ENCODE results near the gene MRPS10. TPM values are rescaled to one million over a fixed set of nuclear protein-coding genes. Genes with fewer than 3 reads are reported as not detected.

The MRPS10 gene
- total and polyA plus RNA-seq, 2 donors (not counting 1 experiment from before 2014, with no cell fraction given), result 10.5 to 26.4 TPM

GRCh38 chr6:42221546-42221945 is 3.9 kb upstream of the MRPS10 start:
- H3K4me2 ChIP-seq (replicated peaks; ENCODE audit: low read depth, low read length, poor library complexity, severe bottlenecking), result no peak overlapping the region
- no peak for ATAC-seq (ENCODE audit: low read depth)
- H3K79me2 ChIP-seq (ENCODE audit: control insufficient read depth, insufficient read depth, low read length), result peaks cover 16% of the 10 kb centered on the region
- no peak for TF ChIP-seq CTCF (IDR thresholded peaks at IDR 0.05)
- no peak for TF ChIP-seq EZH2 (IDR thresholded peaks at IDR 0.05; ENCODE audit: borderline replicate concordance, insufficient read depth, low read depth, low read length, poor library complexity, severe bottlenecking)
- no peak overlapping the region for H3K4me3 Mint-ChIP-seq
- H3K4me1 ChIP-seq (ENCODE audit: control insufficient read depth in 2 of 2, insufficient read depth in 2 of 2, low read length in 2 of 2), result peaks cover 4 to 12% of the 10 kb centered on the region in 2 donors
- intact Hi-C loops (cut with micrococcal nuclease), result no loop called here
- no peak overlapping the region for H2AFZ ChIP-seq (ENCODE audit: insufficient read depth, low read depth, low read length, poor library complexity, severe bottlenecking)
- H3K4me1 Mint-ChIP-seq, result peaks cover 14% of the 10 kb centered on the region
- H3K9ac ChIP-seq (ENCODE audit: low read length), result no peak overlapping the region
- H3K36me3 ChIP-seq (replicated peaks in 1 of 2; ENCODE audit: control extremely low read depth in 1 of 2, control insufficient read depth in 1 of 2, extremely low read depth in 1 of 2, insufficient read depth in 2 of 2, low read length in 1 of 2), result no peaks in the 10 kb centered on the region
- no peak for DNase-seq
- no peaks in the 10 kb centered on the region for H4K20me1 ChIP-seq (ENCODE audit: control insufficient read depth, insufficient read depth, low read length, poor library complexity, severe bottlenecking)
- peaks cover 10% of the 10 kb centered on the region for H3K27me3 Mint-ChIP-seq
- H3K27ac Mint-ChIP-seq, result no peak overlapping the region
- CTCF ChIA-PET, result no interaction called here
- WGBS (ENCODE audit: insufficient coverage), result 100% methylated on average over 2 of the region's 4 CpGs
- H3K27me3 ChIP-seq (replicated peaks in 1 of 4; ENCODE audit: control extremely low read depth in 1 of 4, control insufficient read depth in 3 of 4, insufficient read depth in 4 of 4, low read length in 3 of 4), result no peaks in the 10 kb centered on the region
- POLR2A ChIA-PET, result no interaction called here
- H3K27ac ChIP-seq (ENCODE audit: low read length in 2 of 2), result no peak overlapping the region
- H3K9me3 Mint-ChIP-seq (ENCODE audit: insufficient read depth), result no peaks in the 10 kb centered on the region
- H3K4me3 ChIP-seq (ENCODE audit: control extremely low read depth in 1 of 5, extremely low read depth in 1 of 5, insufficient read depth in 1 of 5, low read depth in 2 of 5, low read length in 4 of 5), result no peak overlapping the region
- H3K9me3 ChIP-seq (ENCODE audit: control extremely low read depth in 1 of 3, control insufficient read depth in 2 of 3, insufficient read depth in 1 of 3, low read length in 2 of 3), result no peaks in the 10 kb centered on the region

- H3K9me3 Mint-ChIP-seq (ENCODE audit: insufficient read depth), result no peaks in the 10 kb centered on the region
- H4K20me1 ChIP-seq (ENCODE audit: control insufficient read depth, insufficient read depth, low read length, poor library complexity, severe bottlenecking), result no peaks in the 10 kb centered on the region
- H3K9me3 ChIP-seq (ENCODE audit: control extremely low read depth in 1 of 3, control insufficient read depth in 2 of 3, insufficient read depth in 1 of 3, low read length in 2 of 3), result no peaks in the 10 kb centered on the region
- H3K27ac Mint-ChIP-seq, result no peak overlapping the region
- WGBS (ENCODE audit: insufficient coverage), result 87% methylated on average over 5 of the region's 6 CpGs
- intact Hi-C loops (cut with micrococcal nuclease), result no loop called here
- H3K4me1 Mint-ChIP-seq, result peaks cover 19% of the 10 kb centered on the region
- ChIA-PET CTCF (no interaction called here), POLR2A (no interaction called here)
- H3K4me2 ChIP-seq (replicated peaks; ENCODE audit: low read depth, low read length, poor library complexity, severe bottlenecking), result no peak overlapping the region
- no peaks in the 10 kb centered on the region for H3K27me3 ChIP-seq (replicated peaks in 1 of 4; ENCODE audit: control extremely low read depth in 1 of 4, control insufficient read depth in 3 of 4, insufficient read depth in 4 of 4, low read length in 3 of 4)
- H3K27me3 Mint-ChIP-seq, result peaks cover 10% of the 10 kb centered on the region
- no peak overlapping the region for H2AFZ ChIP-seq (ENCODE audit: insufficient read depth, low read depth, low read length, poor library complexity, severe bottlenecking)
- H3K9ac ChIP-seq (ENCODE audit: low read length), result no peak overlapping the region
- H3K4me3 ChIP-seq (ENCODE audit: control extremely low read depth in 1 of 5, extremely low read depth in 1 of 5, insufficient read depth in 1 of 5, low read depth in 2 of 5, low read length in 4 of 5), result no peak overlapping the region
- no peaks in the 10 kb centered on the region for H3K36me3 ChIP-seq (replicated peaks in 1 of 2; ENCODE audit: control extremely low read depth in 1 of 2, control insufficient read depth in 1 of 2, extremely low read depth in 1 of 2, insufficient read depth in 2 of 2, low read length in 1 of 2)
- H3K27ac ChIP-seq (ENCODE audit: low read length in 2 of 2), result no peak overlapping the region
- peaks cover 7 to 14% of the 10 kb centered on the region in 2 donors for H3K4me1 ChIP-seq (ENCODE audit: control insufficient read depth in 2 of 2, insufficient read depth in 2 of 2, low read length in 2 of 2)
- no peak for TF ChIP-seq EZH2 (IDR thresholded peaks at IDR 0.05; ENCODE audit: borderline replicate concordance, insufficient read depth, low read depth, low read length, poor library complexity, severe bottlenecking)
- no peak for TF ChIP-seq CTCF (IDR thresholded peaks at IDR 0.05)
- no peak for ATAC-seq (ENCODE audit: low read depth)
- no peak overlapping the region for H3K4me3 Mint-ChIP-seq
- DNase-seq, result no peak
- H3K79me2 ChIP-seq (ENCODE audit: control insufficient read depth, insufficient read depth, low read length), result peaks cover 23% of the 10 kb centered on the region
Measured at GRCh38 chr6:42220807-42221206, 3.1 kb upstream of the MRPS10 start.
